BJ (cell line): ENCODE data around the gene PRR16. TPM values are rescaled to one million over a fixed set of nuclear protein-coding genes. Genes with fewer than 3 reads are reported as not detected.
A peak's percentile ranks its signal among the peaks of the same experiment; 100 is the strongest.

Source experiments
- CTCF ChIA-PET: fragments of 350-600 bp; formaldehyde crosslinking; extraction: SDS; loops from one replicate; lab custom pipeline; 2021; ENCODE audit warnings: antibody characterized with exemption, inconsistent platforms; lab: Yijun Ruan, JAX
- POLR2A ChIA-PET: fragments of 300-600 bp; sonication (Branson Sonifier 250); formaldehyde crosslinking; extraction: SDS; loops from one replicate; lab custom pipeline; 2021; ENCODE audit warnings: antibody characterized with exemption; lab: Charles Lee
- DNase-seq: peaks from one replicate; pipeline ENCODE4 v3.0.0-alpha.2; 2011; ENCODE audit warnings: low read depth
- H3K27me3 ChIP-seq: 2 replicates; pipeline ENCODE4 v1.6.0; 2011; ENCODE audit warnings: low read length; ENCODE audit not compliant: control insufficient read depth, insufficient read depth
- H3K36me3 ChIP-seq: 2 replicates; pipeline ENCODE4 v1.5.1; 2011; ENCODE audit warnings: low read length; ENCODE audit not compliant: control insufficient read depth, insufficient read depth
- H3K4me3 ChIP-seq: 2 replicates; pipeline ENCODE4 v1.5.1; 2011; ENCODE audit warnings: low read depth, mild to moderate bottlenecking, control low read depth, low read length
- polyA plus RNA-seq: library from polyadenylated mRNA; depleted of rRNA; stranded (reverse); fragments of >200 nt; gene quantifications from 2 replicates; pipeline ENCODE4 v1.2.3, GENCODE V29; 2011
- TF ChIP-seq, protein P1 (sequence below): IDR thresholded peaks from 2 replicates; pipeline ENCODE4 v1.5.1; 2011; ENCODE audit warnings: low read depth, mild to moderate bottlenecking, control low read depth, inconsistent platforms, low read length, moderate library complexity; ENCODE audit not compliant: insufficient read depth

The PRR16 gene
- polyA plus RNA-seq, 1 experiment, result 48.7 TPM

DNA sequence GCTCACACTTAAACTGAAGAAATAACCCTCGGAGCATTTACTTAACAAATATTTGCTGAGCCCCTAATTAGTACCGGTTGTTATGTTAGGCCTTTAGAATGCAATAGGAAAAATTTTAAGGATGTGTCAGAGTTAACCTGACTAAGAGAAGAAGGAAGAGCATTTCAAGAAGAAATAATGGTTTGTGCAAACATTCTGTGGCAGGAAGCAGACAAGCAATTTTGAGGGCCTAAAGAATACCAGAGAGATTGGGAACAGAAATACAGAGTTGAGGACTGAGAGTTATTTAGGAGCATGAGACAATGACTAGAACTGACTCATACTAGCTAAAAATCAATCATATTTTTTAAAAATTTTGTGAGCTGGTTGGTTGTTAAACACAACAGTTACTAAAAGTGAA, 218.8 kb downstream of the PRR16 start:
- TF ChIP-seq, protein P1, sequence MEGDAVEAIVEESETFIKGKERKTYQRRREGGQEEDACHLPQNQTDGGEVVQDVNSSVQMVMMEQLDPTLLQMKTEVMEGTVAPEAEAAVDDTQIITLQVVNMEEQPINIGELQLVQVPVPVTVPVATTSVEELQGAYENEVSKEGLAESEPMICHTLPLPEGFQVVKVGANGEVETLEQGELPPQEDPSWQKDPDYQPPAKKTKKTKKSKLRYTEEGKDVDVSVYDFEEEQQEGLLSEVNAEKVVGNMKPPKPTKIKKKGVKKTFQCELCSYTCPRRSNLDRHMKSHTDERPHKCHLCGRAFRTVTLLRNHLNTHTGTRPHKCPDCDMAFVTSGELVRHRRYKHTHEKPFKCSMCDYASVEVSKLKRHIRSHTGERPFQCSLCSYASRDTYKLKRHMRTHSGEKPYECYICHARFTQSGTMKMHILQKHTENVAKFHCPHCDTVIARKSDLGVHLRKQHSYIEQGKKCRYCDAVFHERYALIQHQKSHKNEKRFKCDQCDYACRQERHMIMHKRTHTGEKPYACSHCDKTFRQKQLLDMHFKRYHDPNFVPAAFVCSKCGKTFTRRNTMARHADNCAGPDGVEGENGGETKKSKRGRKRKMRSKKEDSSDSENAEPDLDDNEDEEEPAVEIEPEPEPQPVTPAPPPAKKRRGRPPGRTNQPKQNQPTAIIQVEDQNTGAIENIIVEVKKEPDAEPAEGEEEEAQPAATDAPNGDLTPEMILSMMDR, result no peak
- ChIA-PET CTCF (no interaction called here), POLR2A (no interaction called here)
- Histone ChIP-seq H3K27me3 (no peaks in the 10 kb centered on the region), H3K36me3 (no peaks in the 10 kb centered on the region), H3K4me3 (no peak overlapping the region)
- DNase-seq, result peak; percentile 24

- Histone ChIP-seq H3K4me3 (no peak overlapping the region), H3K27me3 (no peaks in the 10 kb centered on the region), H3K36me3 (no peaks in the 10 kb centered on the region)
- TF ChIP-seq, protein P1, result no peak
- DNase-seq, result no peak
- ChIA-PET POLR2A (no interaction called here), CTCF (interaction anchor here (0.6 kb wide), 1 partner anchor 68 kb away, joined by 3 read pairs; no protein-coding TSS in a partner anchor)
Measured at GRCh38 chr5:120683580-120683979, 219.5 kb downstream of the PRR16 start.

GRCh38 chr5:120684213-120684612, 220.1 kb downstream of the PRR16 start:
- DNase-seq, result no peak
- Histone ChIP-seq H3K36me3 (no peaks in the 10 kb centered on the region), H3K27me3 (no peaks in the 10 kb centered on the region), H3K4me3 (no peak overlapping the region)
- CTCF ChIA-PET, result no interaction called here
- TF ChIP-seq, protein P1, result no peak
- POLR2A ChIA-PET, result no interaction called here

DNA sequence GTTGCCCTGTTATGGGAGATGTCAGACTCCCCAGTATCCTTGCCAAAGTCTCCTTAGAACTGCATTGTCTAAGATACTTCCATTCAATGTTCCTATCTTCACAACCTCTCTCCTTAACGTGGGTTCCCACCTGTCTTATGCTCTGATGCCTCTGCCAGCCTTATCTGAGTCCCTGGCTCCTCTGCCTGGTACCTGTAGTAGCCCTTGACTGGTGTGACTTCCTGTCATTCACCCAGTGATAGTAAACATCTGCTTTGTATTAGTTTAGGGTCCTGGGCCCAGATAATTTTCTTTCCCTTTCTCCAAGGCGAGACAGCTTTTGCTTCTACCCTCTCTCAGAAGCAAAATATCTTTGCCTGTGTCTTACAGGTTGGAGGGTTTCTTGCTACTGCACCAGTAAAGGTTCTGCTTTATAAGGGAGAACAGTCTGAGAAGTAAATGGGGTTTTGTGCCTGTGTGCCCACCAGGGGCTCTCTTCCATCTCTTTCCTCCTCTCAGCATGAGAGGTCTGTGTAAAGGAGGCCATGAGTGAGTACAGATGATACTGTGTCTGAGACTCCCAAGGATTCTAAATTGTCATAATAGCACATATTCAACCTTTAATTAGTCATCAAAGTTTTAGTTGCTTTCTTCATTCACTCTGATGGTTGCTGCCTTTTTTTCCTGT, 220.8 kb downstream of the PRR16 start:
- TF ChIP-seq, protein P1, result 0 out of 2 replicates have a peak, but pooled peaks have one; percentile 22
- POLR2A ChIA-PET, result no interaction called here

GRCh38 chr5:120690621-120691407, 226.7 kb downstream of the PRR16 start:
- POLR2A ChIA-PET, result interaction anchor here (0.5 kb wide), 1 partner anchor 228 kb away, joined by 3 read pairs; no protein-coding TSS in a partner anchor

More for the DNA sequence above, 220.8 kb downstream of the PRR16 start:
- no peak for DNase-seq
- no peaks in the 10 kb centered on the region for H3K36me3 ChIP-seq
- H3K27me3 ChIP-seq, result no peaks in the 10 kb centered on the region
- CTCF ChIA-PET, result interaction anchor here (0.6 kb wide), 1 partner anchor 13 kb away, joined by 3 read pairs; no protein-coding TSS in a partner anchor
- no peak overlapping the region for H3K4me3 ChIP-seq

More at GRCh38 chr5:120690621-120691407, 226.7 kb downstream of the PRR16 start:
- no peak for DNase-seq
- Histone ChIP-seq H3K36me3 (no peaks in the 10 kb centered on the region), H3K4me3 (no peak overlapping the region), H3K27me3 (no peaks in the 10 kb centered on the region)
- TF ChIP-seq, protein P1, result no peak
- CTCF ChIA-PET, result no interaction called here
